CD4-positive, alpha-beta T cell (primary cell): ENCODE measurements around the gene CEP170B. TPM values are rescaled to one million over a fixed set of nuclear protein-coding genes. Genes with fewer than 3 reads are reported as not detected.
"Not testable (repeated sequence)": the region's sequence is repeated elsewhere in the genome, so short reads cannot be mapped to it uniquely, and the experiment has no call there.

Experiments
- ATAC-seq: fragments of 200-7000 bp; cut with Tn5 transposase; one replicate; pipeline ENCODE4 v1.10.0; 2022; ENCODE audit warnings: mild to moderate bottlenecking; ENCODE audit not compliant: poor library complexity
- CTCF ChIA-PET: fragments of 350-600 bp; sonication (Branson Sonifier 250); formaldehyde crosslinking; loops from one replicate; lab custom pipeline; 2021; ENCODE audit warnings: antibody characterized with exemption, inconsistent platforms; lab: Charles Lee
- POLR2A ChIA-PET: fragments of 350-600 bp; sonication (Branson Sonifier 250); formaldehyde crosslinking; loops from one replicate; lab custom pipeline; 2021; ENCODE audit warnings: antibody characterized with exemption, inconsistent platforms; lab: Charles Lee
- DNase-seq, 14 experiments: peaks; one replicate each; pipeline ENCODE4 v3.0.0-alpha.2; 2013 to 2020; ENCODE audit warnings: mixed read lengths in 2 of 14
- H3K27ac ChIP-seq, 2 donors: one replicate each; pipeline versions ENCODE4 v1.5.1 to v1.7.0; 2013; ENCODE audit warnings: low read length in 2 of 2, low read depth in 1 of 2, mild to moderate bottlenecking in 1 of 2
- H3K27me3 ChIP-seq, 2 experiments: 1 replicate in 1 of 2; 2 replicates in 1 of 2; pipeline versions ENCODE4 v1.6.1 to v1.7.0; 2013; ENCODE audit warnings: low read length in 2 of 2, control low read depth in 1 of 2, mild to moderate bottlenecking in 1 of 2, moderate library complexity in 1 of 2; ENCODE audit not compliant: insufficient read depth in 2 of 2, control insufficient read depth in 1 of 2
- H3K36me3 ChIP-seq: one replicate; pipeline ENCODE4 v1.6.1; 2013; ENCODE audit warnings: low read length, control low read depth; ENCODE audit not compliant: insufficient read depth
- H3K4me1 ChIP-seq: one replicate; pipeline ENCODE4 v1.6.1; 2013; ENCODE audit warnings: low read length, control low read depth; ENCODE audit not compliant: insufficient read depth
- H3K4me3 ChIP-seq: one replicate; pipeline ENCODE4 v1.5.1; 2013; ENCODE audit warnings: mild to moderate bottlenecking, low read length, moderate library complexity
- H3K9me3 ChIP-seq, 2 experiments: 1 replicate in 1 of 2; 2 replicates in 1 of 2; pipeline versions ENCODE4 v1.6.1 to v1.7.0; 2013; ENCODE audit warnings: low read length in 2 of 2, mild to moderate bottlenecking in 2 of 2, control low read depth in 1 of 2, moderate library complexity in 1 of 2; ENCODE audit not compliant: control insufficient read depth in 1 of 2, insufficient read depth in 1 of 2
- H3K27ac Mint-ChIP-seq: one replicate; pipeline ENCODE4 v1.8.0; 2020; ENCODE audit warnings: mixed read lengths
- H3K27me3 Mint-ChIP-seq: one replicate; pipeline ENCODE4 v1.8.0; 2021; ENCODE audit warnings: mixed read lengths
- H3K36me3 Mint-ChIP-seq: one replicate; pipeline ENCODE4 v1.8.0; 2021; ENCODE audit warnings: low read depth, mixed read lengths
- H3K4me1 Mint-ChIP-seq: one replicate; pipeline ENCODE4 v1.8.0; 2021; ENCODE audit warnings: low read depth, mixed read lengths
- H3K4me3 Mint-ChIP-seq: one replicate; pipeline ENCODE4 v1.8.0; 2020; ENCODE audit warnings: mild to moderate bottlenecking, mixed read lengths
- H3K9me3 Mint-ChIP-seq: one replicate; pipeline ENCODE4 v1.8.0; 2020; ENCODE audit warnings: mixed read lengths
- intact Hi-C, 2 experiments: fragments of 100-400 bp; cut with DNase I in 1 of 2; cut with micrococcal nuclease in 1 of 2; formaldehyde crosslinking; loops; one replicate each; pipeline versions ENCODE4 v1.15.1 to v1.9.0; 2023 to 2025; cut with DNase I, micrococcal nuclease
- total RNA-seq, 174 experiments: library from RNA in 2 of 174; stranded (reverse) in 2 of 174; gene quantifications; one replicate each; pipeline ENCODE4 v1.2.3 and lab custom pipeline; 2021 to 2026
- TF ChIP-seq, protein P1 (sequence below): fragments of 200-600 bp; IDR thresholded peaks from one replicate; pipeline ENCODE4 v1.8.0; 2022; ENCODE audit warnings: antibody characterized with exemption, mild to moderate bottlenecking

Gene CEP170B
- total RNA-seq, 2 experiments from 2014 or later = 4.4 to 4.7 TPM

DNA sequence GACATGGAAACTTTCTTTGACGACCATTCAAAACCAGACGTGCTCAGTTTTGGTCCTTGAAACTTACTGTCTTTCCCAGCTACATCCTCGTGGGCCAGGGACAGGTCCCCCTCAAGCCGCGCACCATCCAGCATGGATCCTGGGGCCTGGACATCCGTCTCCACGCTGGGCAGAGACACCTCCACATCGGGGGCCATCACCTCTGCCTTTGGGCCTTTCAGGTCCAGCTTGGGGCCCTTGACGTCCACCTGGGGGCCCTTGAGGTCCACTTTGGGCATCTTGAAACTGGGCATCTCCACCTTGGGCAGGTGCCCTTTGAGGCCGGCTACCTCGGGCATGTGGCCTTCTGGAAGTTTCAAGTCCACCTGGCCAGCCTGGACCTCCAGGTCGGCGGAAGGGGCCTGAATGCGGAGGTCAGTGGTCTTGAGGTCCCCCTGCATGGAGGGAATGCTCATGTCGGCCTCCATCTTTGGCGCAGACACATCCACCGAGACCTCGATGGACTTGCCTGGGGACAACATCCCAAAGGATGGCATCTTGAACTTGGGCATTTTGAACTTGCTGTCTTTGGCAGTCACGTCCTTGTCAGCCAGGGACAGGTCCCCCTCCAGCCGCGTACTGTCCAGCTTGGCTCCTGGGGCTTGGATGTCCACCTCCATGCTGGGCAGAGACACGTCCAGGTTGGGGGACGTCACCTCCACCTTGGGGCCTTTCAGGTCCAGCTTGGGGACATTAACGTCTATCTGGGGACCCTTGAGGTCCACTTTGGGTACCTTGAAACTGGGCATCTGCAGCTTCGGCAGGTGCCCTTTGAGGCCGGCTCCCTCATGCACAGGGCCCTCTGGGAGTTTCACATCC lies 76.7 kb downstream of the CEP170B start:
- DNase-seq = peak in 1 of 14 experiments; percentile 14
- POLR2A ChIA-PET = no interaction called here
- CTCF ChIA-PET = no interaction called here
- TF ChIP-seq, protein P1, sequence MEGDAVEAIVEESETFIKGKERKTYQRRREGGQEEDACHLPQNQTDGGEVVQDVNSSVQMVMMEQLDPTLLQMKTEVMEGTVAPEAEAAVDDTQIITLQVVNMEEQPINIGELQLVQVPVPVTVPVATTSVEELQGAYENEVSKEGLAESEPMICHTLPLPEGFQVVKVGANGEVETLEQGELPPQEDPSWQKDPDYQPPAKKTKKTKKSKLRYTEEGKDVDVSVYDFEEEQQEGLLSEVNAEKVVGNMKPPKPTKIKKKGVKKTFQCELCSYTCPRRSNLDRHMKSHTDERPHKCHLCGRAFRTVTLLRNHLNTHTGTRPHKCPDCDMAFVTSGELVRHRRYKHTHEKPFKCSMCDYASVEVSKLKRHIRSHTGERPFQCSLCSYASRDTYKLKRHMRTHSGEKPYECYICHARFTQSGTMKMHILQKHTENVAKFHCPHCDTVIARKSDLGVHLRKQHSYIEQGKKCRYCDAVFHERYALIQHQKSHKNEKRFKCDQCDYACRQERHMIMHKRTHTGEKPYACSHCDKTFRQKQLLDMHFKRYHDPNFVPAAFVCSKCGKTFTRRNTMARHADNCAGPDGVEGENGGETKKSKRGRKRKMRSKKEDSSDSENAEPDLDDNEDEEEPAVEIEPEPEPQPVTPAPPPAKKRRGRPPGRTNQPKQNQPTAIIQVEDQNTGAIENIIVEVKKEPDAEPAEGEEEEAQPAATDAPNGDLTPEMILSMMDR = no peak
- Histone ChIP-seq H3K9me3 (no peaks in the 10 kb centered on the region), H3K27me3 (peaks cover 0 to 13% of the 10 kb centered on the region in 2 experiments), H3K36me3 (no peaks in the 10 kb centered on the region), H3K4me1 (no peaks in the 10 kb centered on the region), H3K27ac (no peak overlapping the region), H3K4me3 (no peak overlapping the region)
- no peak for ATAC-seq
- Mint-ChIP-seq H3K4me3 (no peak overlapping the region), H3K4me1 (no peaks in the 10 kb centered on the region), H3K27me3 (peaks cover 11% of the 10 kb centered on the region), H3K36me3 (no peaks in the 10 kb centered on the region), H3K9me3 (no peaks in the 10 kb centered on the region), H3K27ac (no peak overlapping the region)
- intact Hi-C loops = no loop called here

DNA sequence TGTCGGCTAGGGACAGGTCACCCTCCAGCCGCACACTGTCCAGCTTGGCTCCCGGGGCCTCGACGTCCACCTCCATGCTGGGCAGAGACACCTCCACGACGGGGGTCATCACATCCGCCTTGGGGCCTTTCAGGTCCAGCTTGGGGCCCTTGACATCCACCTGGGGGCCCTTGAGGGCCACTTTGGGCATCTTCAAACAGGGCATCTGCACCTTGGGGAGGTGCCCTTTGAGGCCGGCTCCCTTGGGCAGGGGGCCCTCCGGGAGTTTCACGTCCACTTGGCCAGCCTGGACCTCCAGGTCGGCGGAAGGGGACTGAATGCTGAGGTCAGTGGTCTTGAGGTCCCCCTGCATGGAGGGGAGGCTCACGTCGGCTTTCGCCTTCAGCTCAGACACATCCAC lies 77.5 kb downstream of the CEP170B start:
- Mint-ChIP-seq H3K4me3 (no peak overlapping the region), H3K27me3 (peaks cover 10% of the 10 kb centered on the region), H3K9me3 (no peaks in the 10 kb centered on the region), H3K27ac (no peak overlapping the region), H3K36me3 (no peaks in the 10 kb centered on the region), H3K4me1 (no peaks in the 10 kb centered on the region)
- no peak overlapping the region for H3K4me3 ChIP-seq
- TF ChIP-seq, protein P1 = no peak
- H3K4me1 ChIP-seq = no peaks in the 10 kb centered on the region
- H3K27ac ChIP-seq = no peak overlapping the region
- H3K9me3 ChIP-seq = no peaks in the 10 kb centered on the region
- intact Hi-C loops = no loop called here
- DNase-seq = peak in 1 of 14 experiments; percentile 7
- H3K36me3 ChIP-seq = no peaks in the 10 kb centered on the region
- ATAC-seq = no peak
- POLR2A ChIA-PET = no interaction called here
- peaks cover 0 to 13% of the 10 kb centered on the region in 2 experiments for H3K27me3 ChIP-seq
- CTCF ChIA-PET = no interaction called here

GRCh38 chr14:104943216-104944015 lies 78.3 kb downstream of the CEP170B start:
- H3K27me3 ChIP-seq, H3K27me3 Mint-ChIP-seq, ATAC-seq, H3K4me1 ChIP-seq, CTCF ChIA-PET, POLR2A ChIA-PET, H3K27ac ChIP-seq, H3K4me3 Mint-ChIP-seq, H3K9me3 Mint-ChIP-seq, H3K4me3 ChIP-seq, H3K36me3 ChIP-seq, H3K36me3 Mint-ChIP-seq, H3K4me1 Mint-ChIP-seq, H3K9me3 ChIP-seq, intact Hi-C loops, H3K27ac Mint-ChIP-seq: not testable (repeated sequence)
- DNase-seq = peak in 1 of 14 experiments; percentile 8

DNA sequence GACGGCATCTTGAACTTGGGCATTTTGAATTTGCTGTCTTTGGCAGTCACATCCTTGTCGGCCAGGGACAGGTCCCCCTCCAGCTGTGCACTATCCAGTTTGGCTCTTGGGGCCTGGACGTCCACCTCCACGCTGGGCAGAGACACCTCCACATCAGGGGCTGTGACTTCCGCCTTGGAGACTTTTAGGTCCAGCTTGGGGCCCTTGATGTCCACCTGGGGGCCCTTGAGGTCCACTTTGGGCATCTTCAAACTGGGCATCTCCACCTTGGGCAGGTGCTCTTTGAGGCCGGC lies 78.9 kb downstream of the CEP170B start:
- H3K9me3 Mint-ChIP-seq, H3K36me3 ChIP-seq, H3K27me3 Mint-ChIP-seq, ATAC-seq, H3K4me1 Mint-ChIP-seq, H3K27me3 ChIP-seq, H3K27ac Mint-ChIP-seq, POLR2A ChIA-PET, intact Hi-C loops, H3K36me3 Mint-ChIP-seq, H3K4me3 Mint-ChIP-seq, H3K4me1 ChIP-seq, CTCF ChIA-PET, DNase-seq, H3K4me3 ChIP-seq, H3K9me3 ChIP-seq, H3K27ac ChIP-seq: not testable (repeated sequence)

GRCh38 chr14:104944436-104945205 lies 79.6 kb downstream of the CEP170B start:
- H3K36me3 ChIP-seq, H3K9me3 Mint-ChIP-seq, H3K4me1 ChIP-seq, ATAC-seq, H3K27ac ChIP-seq, H3K4me3 Mint-ChIP-seq, H3K27me3 ChIP-seq, H3K27ac Mint-ChIP-seq, H3K27me3 Mint-ChIP-seq, H3K4me3 ChIP-seq, CTCF ChIA-PET, H3K4me1 Mint-ChIP-seq, POLR2A ChIA-PET, H3K9me3 ChIP-seq, intact Hi-C loops, H3K36me3 Mint-ChIP-seq: not testable (repeated sequence)
- DNase-seq = peak in 1 of 14 experiments; percentile 8
